ENCODE measurements around the gene E2F1. TPM values are rescaled to one million over a fixed set of nuclear protein-coding genes. Genes with fewer than 3 reads are reported as not detected.

The E2F1 gene
- total and polyA plus RNA-seq, 2 donors (not counting 1 experiment from before 2014, with no cell fraction given): 2.4 to 2.7 TPM

- Mint-ChIP-seq H3K27me3 (no peaks in the 10 kb centered on the region), H3K4me1 (peaks cover 2% of the 10 kb centered on the region), H3K4me3 (no peak overlapping the region), H3K27ac (no peak overlapping the region), H3K9me3 (ENCODE audit: insufficient read depth) (no peaks in the 10 kb centered on the region)
- ATAC-seq (ENCODE audit: low read depth): no peak
- H3K4me3 ChIP-seq (ENCODE audit: control extremely low read depth in 1 of 5, extremely low read depth in 1 of 5, insufficient read depth in 1 of 5, low read depth in 2 of 5, low read length in 4 of 5): no peak overlapping the region
- DNase-seq: no peak
- H3K36me3 ChIP-seq (replicated peaks in 1 of 2; ENCODE audit: control extremely low read depth in 1 of 2, control insufficient read depth in 1 of 2, extremely low read depth in 1 of 2, insufficient read depth in 2 of 2, low read length in 1 of 2): peaks cover 0 to 45% of the 10 kb centered on the region in 2 experiments
- no peak overlapping the region for H3K27ac ChIP-seq (ENCODE audit: low read length in 2 of 2)
- 100% methylated on average over 1 of the region's 2 CpGs for whole genome bisulfite sequencing (ENCODE audit: insufficient coverage)
- H3K4me2 ChIP-seq (replicated peaks; ENCODE audit: low read depth, low read length, poor library complexity, severe bottlenecking): no peak overlapping the region
- no peaks in the 10 kb centered on the region for H3K27me3 ChIP-seq (replicated peaks in 1 of 4; ENCODE audit: control extremely low read depth in 1 of 4, control insufficient read depth in 3 of 4, insufficient read depth in 4 of 4, low read length in 3 of 4)
- CTCF ChIA-PET: no interaction called here
- peaks cover 0 to 4% of the 10 kb centered on the region in 2 donors for H3K4me1 ChIP-seq (ENCODE audit: control insufficient read depth in 2 of 2, insufficient read depth in 2 of 2, low read length in 2 of 2)
- no peaks in the 10 kb centered on the region for H3K79me2 ChIP-seq (ENCODE audit: control insufficient read depth, insufficient read depth, low read length)
- TF ChIP-seq CTCF (IDR thresholded peaks at IDR 0.05) (no peak), EZH2 (IDR thresholded peaks at IDR 0.05; ENCODE audit: borderline replicate concordance, insufficient read depth, low read depth, low read length, poor library complexity, severe bottlenecking) (no peak)
- H3K9me3 ChIP-seq (ENCODE audit: control extremely low read depth in 1 of 3, control insufficient read depth in 2 of 3, insufficient read depth in 1 of 3, low read length in 2 of 3): no peaks in the 10 kb centered on the region
- intact Hi-C loops (cut with micrococcal nuclease): no loop called here
- H4K20me1 ChIP-seq (ENCODE audit: control insufficient read depth, insufficient read depth, low read length, poor library complexity, severe bottlenecking): no peaks in the 10 kb centered on the region
- no peak overlapping the region for H3K9ac ChIP-seq (ENCODE audit: low read length)
- H2AFZ ChIP-seq (ENCODE audit: insufficient read depth, low read depth, low read length, poor library complexity, severe bottlenecking): no peak overlapping the region
- POLR2A ChIA-PET: interaction anchor here (0.6 kb wide), 1 partner anchor 99 kb away, joined by 4 read pairs; no protein-coding TSS in a partner anchor
Observed at GRCh38 chr20:33709398-33709797, 23.2 kb upstream of the E2F1 start.

GRCh38 chr20:33707668-33708067 is 21.5 kb upstream of the E2F1 start:
- no peak overlapping the region for H3K27ac Mint-ChIP-seq
- no peak overlapping the region for H3K4me2 ChIP-seq (replicated peaks; ENCODE audit: low read depth, low read length, poor library complexity, severe bottlenecking)
- DNase-seq (no peak), ATAC-seq (ENCODE audit: low read depth) (no peak)
- H3K4me3 ChIP-seq (ENCODE audit: control extremely low read depth in 1 of 5, extremely low read depth in 1 of 5, insufficient read depth in 1 of 5, low read depth in 2 of 5, low read length in 4 of 5): no peak overlapping the region
- ChIA-PET POLR2A (no interaction called here), CTCF (no interaction called here)
- no peak overlapping the region for H3K9ac ChIP-seq (ENCODE audit: low read length)
- no peaks in the 10 kb centered on the region for H4K20me1 ChIP-seq (ENCODE audit: control insufficient read depth, insufficient read depth, low read length, poor library complexity, severe bottlenecking)
- H3K27me3 Mint-ChIP-seq: no peaks in the 10 kb centered on the region
- no peak overlapping the region for H3K4me3 Mint-ChIP-seq
- H3K27me3 ChIP-seq (replicated peaks in 1 of 4; ENCODE audit: control extremely low read depth in 1 of 4, control insufficient read depth in 3 of 4, insufficient read depth in 4 of 4, low read length in 3 of 4): no peaks in the 10 kb centered on the region
- TF ChIP-seq CTCF (IDR thresholded peaks at IDR 0.05) (no peak), EZH2 (IDR thresholded peaks at IDR 0.05; ENCODE audit: borderline replicate concordance, insufficient read depth, low read depth, low read length, poor library complexity, severe bottlenecking) (no peak)
- H3K9me3 ChIP-seq (ENCODE audit: control extremely low read depth in 1 of 3, control insufficient read depth in 2 of 3, insufficient read depth in 1 of 3, low read length in 2 of 3): no peaks in the 10 kb centered on the region
- peaks cover 0 to 4% of the 10 kb centered on the region in 2 donors for H3K4me1 ChIP-seq (ENCODE audit: control insufficient read depth in 2 of 2, insufficient read depth in 2 of 2, low read length in 2 of 2)
- no peak overlapping the region for H3K27ac ChIP-seq (ENCODE audit: low read length in 2 of 2)
- H2AFZ ChIP-seq (ENCODE audit: insufficient read depth, low read depth, low read length, poor library complexity, severe bottlenecking): no peak overlapping the region
- no peaks in the 10 kb centered on the region for H3K79me2 ChIP-seq (ENCODE audit: control insufficient read depth, insufficient read depth, low read length)
- intact Hi-C loops (cut with micrococcal nuclease): no loop called here
- WGBS (ENCODE audit: insufficient coverage): 99% methylated on average over 8 of the region's 11 CpGs
- H3K36me3 ChIP-seq (replicated peaks in 1 of 2; ENCODE audit: control extremely low read depth in 1 of 2, control insufficient read depth in 1 of 2, extremely low read depth in 1 of 2, insufficient read depth in 2 of 2, low read length in 1 of 2): peaks cover 0 to 36% of the 10 kb centered on the region in 2 experiments
- no peaks in the 10 kb centered on the region for H3K9me3 Mint-ChIP-seq (ENCODE audit: insufficient read depth)
- peaks cover 2% of the 10 kb centered on the region for H3K4me1 Mint-ChIP-seq

Data from B cell (primary cell).